ENCODE data around the gene KBTBD8. TPM values are rescaled to one million over a fixed set of nuclear protein-coding genes. Genes with fewer than 3 reads are reported as not detected.

Gene KBTBD8
- total RNA-seq, 1 experiment from 2014 or later, result 1.7 TPM

DNA sequence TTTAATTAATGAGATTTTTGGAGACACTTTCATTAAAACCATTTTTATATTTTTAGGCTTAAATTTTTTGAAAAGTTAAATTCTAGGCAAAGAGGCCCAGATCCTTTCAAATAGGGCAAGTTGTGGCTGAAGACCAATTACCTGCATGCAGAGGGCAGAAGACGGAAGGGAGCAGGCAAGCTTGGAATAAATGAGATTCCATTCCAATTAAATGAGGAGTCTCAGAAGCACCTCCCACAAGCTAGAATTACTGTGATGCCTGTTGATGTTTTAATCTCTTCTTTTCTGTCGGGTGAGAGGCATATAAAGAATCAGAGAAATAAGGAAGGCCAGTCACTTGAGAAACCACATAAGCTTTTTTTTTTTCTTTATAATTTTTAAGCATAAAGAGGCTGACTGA, 46.8 kb downstream of the KBTBD8 start:
- CTCF ChIA-PET, result interaction anchor here (2.3 kb wide), 1 partner anchor 74 kb away, joined by 13 read pairs; no protein-coding TSS in a partner anchor

DNA sequence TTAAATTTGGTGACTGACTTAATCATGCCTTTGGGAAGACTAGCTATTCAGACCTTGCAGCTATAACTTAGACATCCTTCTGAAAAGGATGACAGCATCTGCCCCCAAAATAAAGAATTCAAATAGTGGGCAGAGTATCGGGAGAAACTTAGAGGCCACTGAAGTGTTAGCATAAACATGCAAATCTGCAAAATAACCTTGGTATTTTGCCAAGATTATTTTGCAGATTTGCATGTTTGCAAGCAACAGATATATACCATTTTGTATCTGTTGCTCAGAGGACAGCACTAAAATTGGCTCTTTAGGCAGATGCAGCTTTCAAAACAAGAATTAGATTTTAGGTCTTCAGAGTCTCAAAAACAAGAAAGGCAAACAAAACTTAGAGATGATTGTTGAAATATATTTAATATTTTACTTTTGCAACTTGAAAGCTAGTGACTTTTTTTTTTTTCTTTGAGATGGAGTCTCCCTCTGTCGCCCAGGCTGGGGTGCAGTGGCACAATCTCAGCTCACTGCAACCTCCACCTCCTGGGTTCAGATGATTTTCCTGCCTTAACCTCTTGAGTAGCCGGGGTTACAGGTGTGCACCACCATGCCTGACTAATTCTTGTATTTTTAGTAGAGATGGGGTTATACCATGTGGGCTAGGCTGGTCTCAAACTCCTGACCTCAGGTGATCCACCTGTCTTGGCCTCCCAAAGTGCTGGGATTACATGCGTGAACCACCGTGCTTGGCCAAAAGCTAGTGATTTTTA, 47.8 kb downstream of the KBTBD8 start:
- intact Hi-C loops (cut with micrococcal nuclease), result no loop called here
- ChIA-PET POLR2A (interaction anchor here (1.1 kb wide), 1 partner anchor 74 kb away, joined by 3 read pairs; no protein-coding TSS in a partner anchor), CTCF (interaction anchor here (0.5 to 2.3 kb wide), 5 partner anchors 8 to 826 kb away, joined by 3 to 13 read pairs (median 3); no protein-coding TSS in a partner anchor)
- H3K9me3 Mint-ChIP-seq (ENCODE audit: unreplicated experiment), result peaks cover 8% of the 10 kb centered on the region
- DNase-seq (ENCODE audit: unreplicated experiment), result no peak
- no peak for TF ChIP-seq CTCF (IDR thresholded peaks at IDR 0.05; ENCODE audit: unreplicated experiment)
- no peaks in the 10 kb centered on the region for H3K36me3 Mint-ChIP-seq (ENCODE audit: insufficient read depth, unreplicated experiment)
- H3K27me3 Mint-ChIP-seq (ENCODE audit: insufficient read depth, unreplicated experiment), result peaks cover 32% of the 10 kb centered on the region
- H3K27ac Mint-ChIP-seq (ENCODE audit: low read depth, unreplicated experiment), result no peak overlapping the region
- H3K4me3 Mint-ChIP-seq (ENCODE audit: unreplicated experiment), result no peak overlapping the region
- BruUV-seq (replicated peaks), result no TSS peak
- H3K4me1 Mint-ChIP-seq (ENCODE audit: insufficient read depth, unreplicated experiment), result no peaks in the 10 kb centered on the region

More for the DNA sequence above, 46.8 kb downstream of the KBTBD8 start:
- H3K4me1 Mint-ChIP-seq (ENCODE audit: insufficient read depth, unreplicated experiment), result no peaks in the 10 kb centered on the region
- intact Hi-C loops (cut with micrococcal nuclease), result no loop called here
- H3K9me3 Mint-ChIP-seq (ENCODE audit: unreplicated experiment), result peaks cover under 1% of the 10 kb centered on the region
- H3K27ac Mint-ChIP-seq (ENCODE audit: low read depth, unreplicated experiment), result no peak overlapping the region
- BruUV-seq (replicated peaks), result no TSS peak
- no peaks in the 10 kb centered on the region for H3K36me3 Mint-ChIP-seq (ENCODE audit: insufficient read depth, unreplicated experiment)
- POLR2A ChIA-PET, result interaction anchor here (0.6 kb wide), 1 partner anchor 121 kb away, joined by 3 read pairs; no protein-coding TSS in a partner anchor
- no peak for DNase-seq (ENCODE audit: unreplicated experiment)
- TF ChIP-seq CTCF (IDR thresholded peaks at IDR 0.05; ENCODE audit: unreplicated experiment), result no peak
- H3K4me3 Mint-ChIP-seq (ENCODE audit: unreplicated experiment), result no peak overlapping the region
- peaks cover 23% of the 10 kb centered on the region for H3K27me3 Mint-ChIP-seq (ENCODE audit: insufficient read depth, unreplicated experiment)

- H3K27ac Mint-ChIP-seq (ENCODE audit: low read depth, unreplicated experiment), result no peak overlapping the region
- intact Hi-C loops (cut with micrococcal nuclease), result no loop called here
- BruUV-seq (replicated peaks), result no TSS peak
- H3K27me3 Mint-ChIP-seq (ENCODE audit: insufficient read depth, unreplicated experiment), result peaks cover 32% of the 10 kb centered on the region
- no peaks in the 10 kb centered on the region for H3K4me1 Mint-ChIP-seq (ENCODE audit: insufficient read depth, unreplicated experiment)
- no peak for DNase-seq (ENCODE audit: unreplicated experiment)
- H3K36me3 Mint-ChIP-seq (ENCODE audit: insufficient read depth, unreplicated experiment), result no peaks in the 10 kb centered on the region
- peaks cover 8% of the 10 kb centered on the region for H3K9me3 Mint-ChIP-seq (ENCODE audit: unreplicated experiment)
- CTCF ChIA-PET, result interaction anchor here (0.6 to 1.9 kb wide), 3 partner anchors 9 to 75 kb away, joined by 3 to 9 read pairs (median 5); no protein-coding TSS in a partner anchor
- no peak for TF ChIP-seq CTCF (IDR thresholded peaks at IDR 0.05; ENCODE audit: unreplicated experiment)
- H3K4me3 Mint-ChIP-seq (ENCODE audit: unreplicated experiment), result no peak overlapping the region
- POLR2A ChIA-PET, result interaction anchor here (0.8 kb wide), 1 partner anchor 49 kb away, joined by 3 read pairs; the partner anchor contains the start of gene KBTBD8
These were observed 48.9 kb downstream of the KBTBD8 start for GRCh38 chr3:67047051-67047450.

DNA sequence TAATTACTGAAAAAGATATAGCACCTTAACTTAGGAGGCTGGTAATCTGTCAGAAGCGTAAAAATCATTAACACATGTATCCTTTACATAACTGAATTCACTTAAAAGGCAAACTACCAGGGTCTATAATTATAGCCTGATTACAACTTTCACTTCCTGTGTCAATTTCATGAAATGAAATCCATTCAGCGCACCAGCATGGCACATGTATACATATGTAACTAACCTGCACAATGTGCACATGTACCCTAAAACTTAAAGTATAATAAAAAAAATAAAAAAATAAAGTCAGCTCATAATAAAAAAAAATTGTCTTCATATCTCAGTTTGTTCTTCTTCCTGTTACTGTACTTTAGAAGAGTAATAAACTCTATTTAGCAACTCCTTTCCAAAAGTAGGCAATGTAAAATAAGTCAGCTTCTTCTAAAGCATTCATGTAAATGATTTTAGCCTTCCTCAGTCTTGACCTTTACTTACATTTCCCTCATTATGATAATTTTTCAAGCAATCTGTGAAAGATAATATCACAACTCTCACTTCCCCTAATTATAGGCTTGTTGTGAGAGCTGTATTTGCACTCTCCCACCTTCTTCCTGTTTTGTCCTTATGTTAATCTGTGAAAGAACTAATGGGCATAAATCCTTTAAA, 50.1 kb downstream of the KBTBD8 start:
- ChIA-PET CTCF (interaction anchor here (0.6 to 1.9 kb wide), 6 partner anchors 10 to 642 kb away, joined by 3 to 9 read pairs (median 4); no protein-coding TSS in a partner anchor), POLR2A (interaction anchor here (0.8 kb wide), 1 partner anchor 50 kb away, joined by 3 read pairs; the partner anchor contains the start of gene KBTBD8)
- Mint-ChIP-seq H3K36me3 (ENCODE audit: insufficient read depth, unreplicated experiment) (no peaks in the 10 kb centered on the region), H3K9me3 (ENCODE audit: unreplicated experiment) (peaks cover 8% of the 10 kb centered on the region), H3K4me1 (ENCODE audit: insufficient read depth, unreplicated experiment) (no peaks in the 10 kb centered on the region), H3K27ac (ENCODE audit: low read depth, unreplicated experiment) (no peak overlapping the region), H3K4me3 (ENCODE audit: unreplicated experiment) (no peak overlapping the region), H3K27me3 (ENCODE audit: insufficient read depth, unreplicated experiment) (peaks cover 40% of the 10 kb centered on the region)
- intact Hi-C loops (cut with micrococcal nuclease), result no loop called here
- no peak for DNase-seq (ENCODE audit: unreplicated experiment)
- no peak for TF ChIP-seq CTCF (IDR thresholded peaks at IDR 0.05; ENCODE audit: unreplicated experiment)
- no TSS peak for BruUV-seq (replicated peaks)

Data from MCF 10A (cell line).